NCI-H128 (cell line): ENCODE measurements around the gene F9.
"Not testable (repeated sequence)": the region's sequence is repeated elsewhere in the genome, so short reads cannot be mapped to it uniquely, and the experiment has no call there.

Experiments used
- DNase-seq: peaks from one replicate; lab custom pipeline; 2025; ENCODE audit not compliant: unreplicated experiment; lab: John Stamatoyannopoulos, UW

F9 gene

DNA sequence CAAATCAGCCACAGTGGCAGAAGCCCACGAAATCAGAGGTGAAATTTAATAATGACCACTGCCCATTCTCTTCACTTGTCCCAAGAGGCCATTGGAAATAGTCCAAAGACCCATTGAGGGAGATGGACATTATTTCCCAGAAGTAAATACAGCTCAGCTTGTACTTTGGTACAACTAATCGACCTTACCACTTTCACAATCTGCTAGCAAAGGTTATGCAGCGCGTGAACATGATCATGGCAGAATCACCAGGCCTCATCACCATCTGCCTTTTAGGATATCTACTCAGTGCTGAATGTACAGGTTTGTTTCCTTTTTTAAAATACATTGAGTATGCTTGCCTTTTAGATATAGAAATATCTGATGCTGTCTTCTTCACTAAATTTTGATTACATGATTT, at the start of gene F9:
Gene F9, plus strand, starts transcription at position 190 of the 400 bp plus-strand sequence. Its CDS starts 26 bp downstream, at position 216.
- no peak for DNase-seq

- DNase-seq, result no peak
These were observed 46.8 kb upstream of the F9 start for GRCh38 chrX:139483699-139484098.

GRCh38 chrX:139484591-139484990, 45.9 kb upstream of the F9 start:
- no peak for DNase-seq

- DNase-seq, result no peak
These were observed 35.2 kb upstream of the F9 start for GRCh38 chrX:139495324-139495723.

GRCh38 chrX:139506333-139506732, 24.2 kb upstream of the F9 start:
- no peak for DNase-seq

- DNase-seq, result no peak
These were observed 22.4 kb upstream of the F9 start for GRCh38 chrX:139508099-139508498.

DNA sequence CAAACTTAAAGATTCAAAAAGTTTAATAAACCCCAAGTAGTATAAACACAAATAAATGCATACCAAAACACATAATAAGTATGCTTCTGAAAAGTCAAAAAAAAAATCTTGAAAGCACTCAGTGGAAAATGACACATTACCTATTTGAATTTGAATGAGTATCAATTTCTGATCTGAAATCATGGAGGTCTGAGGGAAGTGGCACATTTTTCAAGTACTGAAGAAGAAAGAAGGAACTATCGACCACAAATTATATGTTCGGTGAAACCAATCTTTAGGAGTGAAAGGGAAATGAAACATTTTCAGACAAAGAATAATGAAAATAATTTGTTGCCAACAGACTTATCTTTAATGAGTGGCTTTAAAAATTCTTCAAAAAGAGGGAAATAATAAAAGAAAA, 12.1 kb upstream of the F9 start:
- DNase-seq, result no peak

- not testable (repeated sequence) for DNase-seq
These were observed 1.7 kb upstream of the F9 start for GRCh38 chrX:139528829-139529228.

- no peak for DNase-seq
These were observed 2.3 kb downstream of the F9 start for GRCh38 chrX:139532834-139533233.

GRCh38 chrX:139533444-139533843, 2.9 kb downstream of the F9 start:
- no peak for DNase-seq

- DNase-seq, result no peak
These were observed 8.6 kb downstream of the F9 start for GRCh38 chrX:139538907-139539790.

DNA sequence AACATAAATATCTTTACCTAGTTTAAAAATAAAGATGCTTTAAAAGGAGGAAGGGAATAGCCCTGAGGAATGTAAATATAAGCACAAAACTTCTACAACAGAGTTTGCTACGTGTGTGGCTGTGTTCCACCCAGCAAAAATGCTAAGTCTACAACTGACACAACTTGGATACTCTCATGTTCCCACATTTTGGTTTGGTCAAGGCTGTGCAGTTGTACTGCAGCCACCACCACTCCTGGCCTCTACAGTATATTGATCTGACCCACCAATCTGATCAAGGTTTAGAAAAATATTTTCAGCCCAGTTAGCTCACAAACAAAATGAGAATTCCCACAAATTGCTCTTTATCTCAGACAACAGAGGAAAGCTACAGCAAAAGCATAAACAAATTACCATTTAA, 12.1 kb downstream of the F9 start:
- no peak for DNase-seq

- DNase-seq, result no peak
These were observed 13.4 kb downstream of the F9 start for GRCh38 chrX:139543920-139544319.

DNA sequence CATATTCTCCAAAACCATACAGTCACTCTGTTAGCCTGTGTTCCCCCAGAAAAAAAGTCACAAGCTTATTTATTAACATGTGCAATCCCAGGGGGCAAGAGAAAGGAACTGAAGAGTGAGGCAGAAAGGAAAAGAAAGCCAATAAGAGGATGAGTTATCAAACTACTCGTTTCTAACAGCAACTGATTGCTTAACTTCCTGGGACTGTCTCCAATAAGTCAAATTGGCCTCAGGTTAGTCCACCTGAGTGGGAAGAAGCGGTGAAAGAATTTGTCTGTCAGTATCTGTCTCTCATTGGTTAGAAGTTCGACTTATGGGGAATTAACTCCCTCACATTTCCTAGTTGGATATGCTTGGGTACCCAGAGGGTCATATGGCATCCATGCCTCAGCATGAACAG, 14.1 kb downstream of the F9 start:
- no peak for DNase-seq

- no peak for DNase-seq
These were observed 23.8 kb downstream of the F9 start for GRCh38 chrX:139554376-139554775.

- no peak for DNase-seq
These were observed 24.6 kb downstream of the F9 start for GRCh38 chrX:139554991-139555675.

GRCh38 chrX:139559383-139560042, 29.0 kb downstream of the F9 start:
- no peak for DNase-seq

DNA sequence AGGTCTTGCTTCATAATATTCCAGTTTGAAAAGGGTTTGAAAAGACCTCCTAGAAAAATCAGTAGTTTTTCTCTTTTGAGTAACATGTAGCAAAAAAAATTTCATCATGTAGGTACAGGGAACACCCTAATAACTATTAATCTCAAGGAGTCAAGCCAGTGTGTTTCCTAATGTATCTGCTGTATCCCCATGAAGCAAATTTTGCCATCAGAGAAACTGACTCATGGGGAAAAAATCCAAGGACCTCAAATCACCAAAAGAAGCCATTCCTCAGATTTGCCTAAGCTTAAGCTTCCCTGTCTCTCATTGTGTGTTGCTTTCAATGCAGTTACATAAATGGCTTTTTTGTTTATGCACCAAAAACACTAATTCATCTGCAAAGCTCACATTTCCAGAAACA, 29.7 kb downstream of the F9 start:
- no peak for DNase-seq

- DNase-seq, result no peak
These were observed 32.7 kb downstream of the F9 start for GRCh38 chrX:139563251-139563650.

- no peak for DNase-seq
These were observed 36.4 kb downstream of the F9 start for GRCh38 chrX:139566981-139567380.

- no peak for DNase-seq
These were observed 50.5 kb downstream of the F9 start for GRCh38 chrX:139581068-139581467.

DNA sequence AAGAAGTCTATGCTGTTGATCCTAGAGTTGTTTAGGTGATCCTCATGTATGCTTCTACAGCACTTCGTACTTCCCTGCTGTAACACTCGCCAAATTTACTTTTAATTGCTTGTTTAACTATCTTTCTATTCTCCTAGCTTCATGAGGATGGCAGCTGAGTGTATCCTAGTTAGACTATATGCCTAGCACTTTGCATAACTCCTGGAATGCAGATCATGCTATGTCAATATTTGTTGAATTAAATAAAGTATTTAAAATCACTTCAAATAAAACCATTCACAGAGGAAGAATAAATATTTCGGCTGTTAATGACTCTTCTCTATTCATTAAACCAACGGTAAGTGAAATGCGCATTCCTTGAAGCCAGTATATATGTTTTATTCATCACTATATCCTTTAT, 55.1 kb downstream of the F9 start:
- DNase-seq, result no peak
